HCT116 (cell line): Measurements from ENCODE around the gene BCL11B. TPM values are rescaled to one million over a fixed set of nuclear protein-coding genes. Genes with fewer than 3 reads are reported as not detected.

Source experiments
- ATAC-seq: fragments of 200-7000 bp; cut with Tn5 transposase; 2 replicates; pipeline ENCODE4 v1.9.1; 2020; ENCODE audit warnings: mild to moderate bottlenecking, moderate library complexity
- BruUV-seq: library from RNA; stranded (reverse); fragments of 400-500 nt; replicated peaks from 2 replicates; lab custom pipeline; 2021; lab: Mats Ljungman, UMichigan
- CTCF ChIA-PET: fragments of 300-600 bp; sonication (Branson Sonifier 250); formaldehyde crosslinking; loops from one replicate; lab custom pipeline; 2021; ENCODE audit warnings: antibody characterized with exemption; lab: Charles Lee
- POLR2A ChIA-PET: fragments of 300-600, 350-600 bp; sonication (Branson Sonifier 250); formaldehyde crosslinking; loops from one replicate; lab custom pipeline; 2021; ENCODE audit warnings: antibody characterized with exemption; lab: Charles Lee
- RAD21 ChIA-PET, 2 experiments: fragments of 300-600 bp; sonication (Branson Sonifier 250); formaldehyde crosslinking; loops; one replicate each; lab custom pipeline; 2023; ENCODE audit warnings: low total read pairs in 2 of 2; ENCODE audit not compliant: uncharacterized antibody in 2 of 2, unreplicated experiment in 2 of 2, low non-redundant PET in 1 of 2; lab: Charles Lee
- DNase-seq: peaks from one replicate; pipeline ENCODE4 v3.0.0-alpha.2; 2010; ENCODE audit warnings: low read depth, low spot score
- H2AFZ ChIP-seq: fragments of 200-600 bp; shearing (Covaris generic), sonication (generic); 2 replicates; pipeline ENCODE4 v1.6.1; 2017; ENCODE audit warnings: low read depth, mixed run types, mixed read lengths, antibody characterized with exemption, low read length; ENCODE audit not compliant: poor library complexity, severe bottlenecking
- H3K27ac ChIP-seq: 2 replicates; pipeline ENCODE4 v1.5.1; 2012; ENCODE audit warnings: low read depth, low read length
- H3K27me3 ChIP-seq: fragments of 200-600 bp; sonication (generic); 2 replicates; pipeline ENCODE4 v1.6.1; 2016; ENCODE audit warnings: mixed run types, low read length, mixed read lengths; ENCODE audit not compliant: insufficient read depth
- H3K36me3 ChIP-seq, 2 experiments: fragments of 200-500 bp in 1 of 2; fragments of 200-600 bp in 1 of 2; sonication (Bioruptor generic) in 1 of 2; sonication (generic) in 1 of 2; 2 replicates each; pipeline versions ENCODE4 v1.5.1 to v1.6.1; 2014 to 2016; ENCODE audit warnings: low read length in 2 of 2, inconsistent platforms in 1 of 2, mixed read lengths in 1 of 2, mixed run types in 1 of 2; ENCODE audit not compliant: insufficient read depth in 2 of 2, control insufficient read depth in 1 of 2
- H3K4me1 ChIP-seq, 2 experiments: fragments of 200-600 bp in 1 of 2; sonication (generic) in 1 of 2; 2 replicates each; pipeline versions ENCODE4 v1.5.1 to v1.6.1; 2012 to 2017; ENCODE audit warnings: low read length in 2 of 2, inconsistent platforms in 1 of 2, mild to moderate bottlenecking in 1 of 2, mixed read lengths in 1 of 2, mixed run types in 1 of 2, moderate library complexity in 1 of 2; ENCODE audit not compliant: insufficient read depth in 2 of 2, control insufficient read depth in 1 of 2
- H3K4me2 ChIP-seq: fragments of 200-600 bp; sonication (generic); 2 replicates; pipeline ENCODE4 v1.6.1; 2017; ENCODE audit warnings: mixed run types, low read length, mixed read lengths
- H3K4me3 ChIP-seq, 2 experiments: fragments of 200-600 bp in 1 of 2; sonication (generic) in 1 of 2; replicated peaks in 1 of 2; 2 replicates each; pipeline ENCODE4 v1.5.1; 2011 to 2016; ENCODE audit warnings: low read length in 2 of 2, control low read depth in 1 of 2, low read depth in 1 of 2, mild to moderate bottlenecking in 1 of 2, mixed read lengths in 1 of 2, mixed run types in 1 of 2
- H3K79me2 ChIP-seq: fragments of 200-600 bp; sonication (generic); 2 replicates; pipeline ENCODE4 v1.6.1; 2017; ENCODE audit warnings: mild to moderate bottlenecking, mixed run types, low read length, moderate library complexity, mixed read lengths; ENCODE audit not compliant: insufficient read depth
- H3K9ac ChIP-seq: fragments of 200-600 bp; sonication (generic); 2 replicates; pipeline ENCODE4 v1.6.1; 2016; ENCODE audit warnings: low read length, mixed read lengths
- H3K9me2 ChIP-seq: fragments of 200-600 bp; sonication (generic), shearing (Covaris generic); 2 replicates; pipeline ENCODE4 v1.6.1; 2017; ENCODE audit warnings: mixed run types, mild to moderate bottlenecking, moderate library complexity; ENCODE audit not compliant: insufficient read depth
- H3K9me3 ChIP-seq, 2 experiments: fragments of 200-500 bp in 1 of 2; fragments of 200-600 bp in 1 of 2; sonication (Bioruptor generic) in 1 of 2; sonication (generic) in 1 of 2; 2 replicates each; pipeline ENCODE4 v1.6.1; 2014 to 2017; ENCODE audit warnings: low read length in 2 of 2, mixed read lengths in 2 of 2, inconsistent platforms in 1 of 2, low read depth in 1 of 2, mild to moderate bottlenecking in 1 of 2, mixed run types in 1 of 2, moderate library complexity in 1 of 2; ENCODE audit not compliant: control insufficient read depth in 1 of 2, insufficient read depth in 1 of 2
- H4K20me1 ChIP-seq: fragments of 200-600 bp; sonication (generic), shearing (Covaris generic); 2 replicates; pipeline ENCODE4 v1.6.1; 2017; ENCODE audit warnings: mixed run types, mild to moderate bottlenecking, moderate library complexity; ENCODE audit not compliant: insufficient read depth
- CBX3 ChIP-seq: IDR thresholded peaks from 2 replicates; pipeline ENCODE4 v1.6.1; 2012; ENCODE audit warnings: low read depth
- CEBPB ChIP-seq: IDR thresholded peaks from 2 replicates; pipeline ENCODE4 v1.6.1; 2012; ENCODE audit warnings: low read depth
- EZH2 ChIP-seq: fragments of 200-600 bp; sonication (generic); IDR thresholded peaks from 2 replicates; pipeline ENCODE4 v1.6.1; 2017; ENCODE audit warnings: antibody characterized with exemption, mixed run types
- EZH2phosphoT487 ChIP-seq: fragments of 200-600 bp; IDR thresholded peaks from 2 replicates; pipeline ENCODE4 v1.6.1; 2018; ENCODE audit warnings: antibody characterized with exemption, borderline replicate concordance
- JUND ChIP-seq: IDR thresholded peaks from 2 replicates; pipeline ENCODE4 v1.6.1; 2012
- POLR2AphosphoS5 ChIP-seq: IDR thresholded peaks from 2 replicates; pipeline ENCODE4 v1.6.1; 2011; ENCODE audit warnings: mild to moderate bottlenecking, low read depth, low read length, moderate library complexity
- SIN3A ChIP-seq: IDR thresholded peaks from 2 replicates; pipeline ENCODE4 v1.6.1; 2012; ENCODE audit warnings: low read depth
- SP1 ChIP-seq: IDR thresholded peaks from 2 replicates; pipeline ENCODE4 v1.6.1; 2012; ENCODE audit warnings: low read depth
- SRF ChIP-seq: IDR thresholded peaks from 2 replicates; pipeline ENCODE4 v1.6.1; 2012; ENCODE audit warnings: low read depth
- YY1 ChIP-seq: IDR thresholded peaks from 2 replicates; pipeline ENCODE4 v1.6.1; 2011; ENCODE audit warnings: low read length, low read depth, moderate library complexity, mild to moderate bottlenecking; ENCODE audit not compliant: insufficient replicate concordance; ENCODE audit errors: extremely low read depth
- ZNF274 ChIP-seq: fragments of 200-500 bp; sonication (Bioruptor generic); IDR thresholded peaks from 2 replicates; pipeline ENCODE4 v1.6.1; 2014; ENCODE audit warnings: mild to moderate bottlenecking, low read depth, low read length, inconsistent platforms
- intact Hi-C: fragments of 100-400 bp; cut with micrococcal nuclease; formaldehyde crosslinking; loops from 2 replicates; pipeline ENCODE4 v1.10.0; 2022
- total RNA-seq: library from RNA; stranded (reverse); gene quantifications from one replicate; pipeline ENCODE4 v1.2.1, GENCODE V29; 2021; ENCODE audit not compliant: unreplicated experiment
- TF ChIP-seq, protein P1 (sequence below): IDR thresholded peaks from 2 replicates; pipeline ENCODE4 v1.6.1; 2011; ENCODE audit warnings: mild to moderate bottlenecking, low read length, moderate library complexity; ENCODE audit not compliant: insufficient replicate concordance; ENCODE audit errors: extremely low read depth
- TF ChIP-seq, protein P2 (sequence below): IDR thresholded peaks from 2 replicates; pipeline ENCODE4 v1.6.1; 2012
- TF ChIP-seq, protein P3 (sequence below): IDR thresholded peaks from 2 replicates; pipeline ENCODE4 v1.6.1; 2012; ENCODE audit warnings: low read depth

Gene BCL11B
- total RNA-seq, 1 experiment from 2014 or later, result 1.1 TPM

- H3K79me2 ChIP-seq, result no peaks in the 10 kb centered on the region
- ChIA-PET RAD21 (no interaction called here), POLR2A (no interaction called here), CTCF (no interaction called here)
- no peaks in the 10 kb centered on the region for H3K36me3 ChIP-seq
- no peak overlapping the region for H3K4me3 ChIP-seq
- H2AFZ ChIP-seq, result no peak overlapping the region
- intact Hi-C loops, result no loop called here
- BruUV-seq, result no TSS peak
- H3K9ac ChIP-seq, result no peak overlapping the region
- DNase-seq (no peak), ATAC-seq (no peak)
- H3K9me2 ChIP-seq, result no peaks in the 10 kb centered on the region
- no peaks in the 10 kb centered on the region for H3K4me1 ChIP-seq
- H3K27me3 ChIP-seq, result 0 out of 2 replicates have a peak, but pooled peaks cover 3% of the 10 kb centered on the region
- no peak for TF ChIP-seq CEBPB
- H3K9me3 ChIP-seq, result no peaks in the 10 kb centered on the region
- no peaks in the 10 kb centered on the region for H4K20me1 ChIP-seq
- H3K27ac ChIP-seq, result no peak overlapping the region
- no peak overlapping the region for H3K4me2 ChIP-seq
Measured at GRCh38 chr14:99175331-99176155, 96.5 kb downstream of the BCL11B start.

DNA sequence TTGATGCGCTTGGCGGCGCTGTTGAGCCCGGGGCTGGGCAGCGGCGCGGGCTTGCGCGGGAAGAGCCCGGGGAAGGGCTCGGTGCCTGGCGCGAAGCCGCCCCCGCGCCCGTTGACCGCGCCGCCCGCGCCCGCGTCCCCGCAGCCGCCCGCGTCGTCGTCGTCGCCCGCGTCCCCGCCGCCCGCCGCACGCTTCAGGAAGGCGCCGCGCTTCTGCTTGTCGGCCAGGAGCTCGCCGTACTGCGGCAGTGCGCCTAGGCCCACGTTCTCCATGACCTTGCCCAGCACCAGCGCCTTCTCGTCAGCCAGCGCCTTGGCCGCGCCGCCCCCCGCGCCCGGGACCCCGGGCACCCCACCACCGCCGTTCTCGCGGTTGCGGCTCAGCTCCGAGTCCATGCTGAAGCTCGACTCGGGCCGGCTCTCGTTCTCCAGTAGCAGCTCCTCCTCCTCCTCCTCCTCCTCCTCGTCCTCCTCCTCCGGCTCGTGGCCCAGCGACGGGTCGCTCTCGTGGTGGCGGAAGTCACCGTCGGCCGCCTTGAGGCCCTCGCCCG is 97.2 kb downstream of the BCL11B start:
- DNase-seq, result no peak
- H3K27me3 ChIP-seq, result 0 out of 2 replicates have a peak, but pooled peaks cover 3% of the 10 kb centered on the region
- RAD21 ChIA-PET, result no interaction called here
- no peaks in the 10 kb centered on the region for H3K79me2 ChIP-seq
- H4K20me1 ChIP-seq, result no peaks in the 10 kb centered on the region
- H3K4me1 ChIP-seq, result no peaks in the 10 kb centered on the region
- no peak overlapping the region for H3K4me2 ChIP-seq
- no peak overlapping the region for H3K9ac ChIP-seq
- POLR2A ChIA-PET, result no interaction called here
- H3K4me3 ChIP-seq, result no peak overlapping the region
- CTCF ChIA-PET, result no interaction called here
- no peaks in the 10 kb centered on the region for H3K9me2 ChIP-seq
- H3K36me3 ChIP-seq, result no peaks in the 10 kb centered on the region
- H3K27ac ChIP-seq, result no peak overlapping the region
- H3K9me3 ChIP-seq, result no peaks in the 10 kb centered on the region
- no peak overlapping the region for H2AFZ ChIP-seq
- intact Hi-C loops, result no loop called here
- no TSS peak for BruUV-seq
- ATAC-seq, result no peak
- TF ChIP-seq, protein P1, sequence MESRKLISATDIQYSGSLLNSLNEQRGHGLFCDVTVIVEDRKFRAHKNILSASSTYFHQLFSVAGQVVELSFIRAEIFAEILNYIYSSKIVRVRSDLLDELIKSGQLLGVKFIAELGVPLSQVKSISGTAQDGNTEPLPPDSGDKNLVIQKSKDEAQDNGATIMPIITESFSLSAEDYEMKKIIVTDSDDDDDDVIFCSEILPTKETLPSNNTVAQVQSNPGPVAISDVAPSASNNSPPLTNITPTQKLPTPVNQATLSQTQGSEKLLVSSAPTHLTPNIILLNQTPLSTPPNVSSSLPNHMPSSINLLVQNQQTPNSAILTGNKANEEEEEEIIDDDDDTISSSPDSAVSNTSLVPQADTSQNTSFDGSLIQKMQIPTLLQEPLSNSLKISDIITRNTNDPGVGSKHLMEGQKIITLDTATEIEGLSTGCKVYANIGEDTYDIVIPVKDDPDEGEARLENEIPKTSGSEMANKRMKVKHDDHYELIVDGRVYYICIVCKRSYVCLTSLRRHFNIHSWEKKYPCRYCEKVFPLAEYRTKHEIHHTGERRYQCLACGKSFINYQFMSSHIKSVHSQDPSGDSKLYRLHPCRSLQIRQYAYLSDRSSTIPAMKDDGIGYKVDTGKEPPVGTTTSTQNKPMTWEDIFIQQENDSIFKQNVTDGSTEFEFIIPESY, result no peak
- TF ChIP-seq, protein P2, sequence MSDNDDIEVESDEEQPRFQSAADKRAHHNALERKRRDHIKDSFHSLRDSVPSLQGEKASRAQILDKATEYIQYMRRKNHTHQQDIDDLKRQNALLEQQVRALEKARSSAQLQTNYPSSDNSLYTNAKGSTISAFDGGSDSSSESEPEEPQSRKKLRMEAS, result no peak
- no peak for TF ChIP-seq YY1
- TF ChIP-seq SRF, result no peak
- no peak for TF ChIP-seq CBX3
- TF ChIP-seq ZNF274, result no peak
- no peak for TF ChIP-seq SIN3A
- no peak for TF ChIP-seq POLR2AphosphoS5
- no peak for TF ChIP-seq SP1
- TF ChIP-seq, protein P3, sequence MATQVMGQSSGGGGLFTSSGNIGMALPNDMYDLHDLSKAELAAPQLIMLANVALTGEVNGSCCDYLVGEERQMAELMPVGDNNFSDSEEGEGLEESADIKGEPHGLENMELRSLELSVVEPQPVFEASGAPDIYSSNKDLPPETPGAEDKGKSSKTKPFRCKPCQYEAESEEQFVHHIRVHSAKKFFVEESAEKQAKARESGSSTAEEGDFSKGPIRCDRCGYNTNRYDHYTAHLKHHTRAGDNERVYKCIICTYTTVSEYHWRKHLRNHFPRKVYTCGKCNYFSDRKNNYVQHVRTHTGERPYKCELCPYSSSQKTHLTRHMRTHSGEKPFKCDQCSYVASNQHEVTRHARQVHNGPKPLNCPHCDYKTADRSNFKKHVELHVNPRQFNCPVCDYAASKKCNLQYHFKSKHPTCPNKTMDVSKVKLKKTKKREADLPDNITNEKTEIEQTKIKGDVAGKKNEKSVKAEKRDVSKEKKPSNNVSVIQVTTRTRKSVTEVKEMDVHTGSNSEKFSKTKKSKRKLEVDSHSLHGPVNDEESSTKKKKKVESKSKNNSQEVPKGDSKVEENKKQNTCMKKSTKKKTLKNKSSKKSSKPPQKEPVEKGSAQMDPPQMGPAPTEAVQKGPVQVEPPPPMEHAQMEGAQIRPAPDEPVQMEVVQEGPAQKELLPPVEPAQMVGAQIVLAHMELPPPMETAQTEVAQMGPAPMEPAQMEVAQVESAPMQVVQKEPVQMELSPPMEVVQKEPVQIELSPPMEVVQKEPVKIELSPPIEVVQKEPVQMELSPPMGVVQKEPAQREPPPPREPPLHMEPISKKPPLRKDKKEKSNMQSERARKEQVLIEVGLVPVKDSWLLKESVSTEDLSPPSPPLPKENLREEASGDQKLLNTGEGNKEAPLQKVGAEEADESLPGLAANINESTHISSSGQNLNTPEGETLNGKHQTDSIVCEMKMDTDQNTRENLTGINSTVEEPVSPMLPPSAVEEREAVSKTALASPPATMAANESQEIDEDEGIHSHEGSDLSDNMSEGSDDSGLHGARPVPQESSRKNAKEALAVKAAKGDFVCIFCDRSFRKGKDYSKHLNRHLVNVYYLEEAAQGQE, result no peak
- no peak for TF ChIP-seq EZH2phosphoT487
- no peak for TF ChIP-seq CEBPB
- TF ChIP-seq JUND, result no peak
- TF ChIP-seq EZH2, result no peak
